T-helper 17 cell (primary cell): Measurements from ENCODE around the gene SOX9. TPM values are rescaled to one million over a fixed set of nuclear protein-coding genes. Genes with fewer than 3 reads are reported as not detected.

Source experiments
- ATAC-seq: fragments of 150-1000 bp; cut with Tn5 transposase; 2 replicates; pipeline ENCODE4 v1.10.0; 2021; ENCODE audit warnings: mild to moderate bottlenecking, moderate library complexity
- DNase-seq, 3 donors: peaks; one replicate each; pipeline versions ENCODE4 v3.0.0 to v3.0.0-alpha.2; 2020 to 2021
- H3K9me3 ChIP-seq: one replicate; pipeline ENCODE4 v1.7.0; 2013; ENCODE audit warnings: low read length, mild to moderate bottlenecking; ENCODE audit not compliant: control insufficient read depth, poor library complexity, severe bottlenecking
- H3K27ac Mint-ChIP-seq: one replicate; pipeline ENCODE4 v1.8.0; 2022; ENCODE audit warnings: mild to moderate bottlenecking, moderate library complexity, mixed read lengths
- H3K27me3 Mint-ChIP-seq: one replicate; pipeline ENCODE4 v1.8.0; 2022; ENCODE audit warnings: mixed read lengths
- H3K36me3 Mint-ChIP-seq: one replicate; pipeline ENCODE4 v1.8.0; 2022; ENCODE audit warnings: low read depth, mixed read lengths
- H3K4me1 Mint-ChIP-seq: one replicate; pipeline ENCODE4 v1.8.0; 2022; ENCODE audit warnings: mild to moderate bottlenecking, mixed read lengths
- H3K4me3 Mint-ChIP-seq: one replicate; pipeline ENCODE4 v1.8.0; 2022; ENCODE audit warnings: mild to moderate bottlenecking, moderate library complexity, mixed read lengths
- total RNA-seq, 4 donors: library from RNA in 2 of 4; stranded (reverse) in 2 of 4; gene quantifications; one replicate each; pipeline ENCODE4 v1.2.3 and lab custom pipeline; 2022 to 2026

Gene SOX9
- total RNA-seq, 2 donors from 2014 or later = not detected

- Mint-ChIP-seq H3K36me3 (no peaks in the 10 kb centered on the region), H3K4me1 (no peaks in the 10 kb centered on the region), H3K27ac (no peak overlapping the region), H3K4me3 (no peak overlapping the region), H3K27me3 (no peaks in the 10 kb centered on the region)
- DNase-seq (no peak), ATAC-seq (no peak)
- no peaks in the 10 kb centered on the region for H3K9me3 ChIP-seq
These were observed 23.3 kb downstream of the SOX9 start for GRCh38 chr17:72144101-72144500.

DNA sequence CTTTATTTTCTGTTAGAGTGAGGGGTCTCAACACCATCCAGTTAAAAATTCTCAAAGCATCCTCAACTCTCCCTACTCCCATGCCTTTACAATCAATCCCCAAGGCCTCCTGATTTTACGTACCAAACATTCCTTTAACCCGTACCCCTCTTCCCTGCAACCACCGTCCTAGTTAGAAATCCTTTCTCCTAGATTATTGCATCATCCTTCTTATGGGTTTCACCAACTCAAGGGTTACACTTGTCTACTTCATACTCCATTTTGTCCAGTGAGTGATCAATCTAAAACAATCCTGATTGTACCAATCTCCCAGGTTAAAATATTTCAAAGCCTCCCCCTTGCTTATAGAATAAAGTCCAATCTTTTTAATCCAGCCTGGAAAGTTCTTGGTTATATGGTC lies 24.7 kb downstream of the SOX9 start:
- no peaks in the 10 kb centered on the region for H3K9me3 ChIP-seq
- Mint-ChIP-seq H3K27ac (no peak overlapping the region), H3K36me3 (no peaks in the 10 kb centered on the region), H3K4me3 (no peak overlapping the region), H3K4me1 (no peaks in the 10 kb centered on the region), H3K27me3 (no peaks in the 10 kb centered on the region)
- ATAC-seq (no peak), DNase-seq (no peak)

GRCh38 chr17:72145962-72146361 lies 25.1 kb downstream of the SOX9 start:
- Mint-ChIP-seq H3K27ac (no peak overlapping the region), H3K4me3 (no peak overlapping the region), H3K27me3 (no peaks in the 10 kb centered on the region), H3K36me3 (no peaks in the 10 kb centered on the region), H3K4me1 (no peaks in the 10 kb centered on the region)
- ATAC-seq (no peak), DNase-seq (no peak)
- no peaks in the 10 kb centered on the region for H3K9me3 ChIP-seq

- no peaks in the 10 kb centered on the region for H3K27me3 Mint-ChIP-seq
- no peak for ATAC-seq
- H3K4me1 Mint-ChIP-seq = no peaks in the 10 kb centered on the region
- H3K9me3 ChIP-seq = no peaks in the 10 kb centered on the region
- no peaks in the 10 kb centered on the region for H3K36me3 Mint-ChIP-seq
- no peak overlapping the region for H3K4me3 Mint-ChIP-seq
- H3K27ac Mint-ChIP-seq = no peak overlapping the region
- DNase-seq = no peak
These were observed 25.6 kb downstream of the SOX9 start for GRCh38 chr17:72146371-72146770.

DNA sequence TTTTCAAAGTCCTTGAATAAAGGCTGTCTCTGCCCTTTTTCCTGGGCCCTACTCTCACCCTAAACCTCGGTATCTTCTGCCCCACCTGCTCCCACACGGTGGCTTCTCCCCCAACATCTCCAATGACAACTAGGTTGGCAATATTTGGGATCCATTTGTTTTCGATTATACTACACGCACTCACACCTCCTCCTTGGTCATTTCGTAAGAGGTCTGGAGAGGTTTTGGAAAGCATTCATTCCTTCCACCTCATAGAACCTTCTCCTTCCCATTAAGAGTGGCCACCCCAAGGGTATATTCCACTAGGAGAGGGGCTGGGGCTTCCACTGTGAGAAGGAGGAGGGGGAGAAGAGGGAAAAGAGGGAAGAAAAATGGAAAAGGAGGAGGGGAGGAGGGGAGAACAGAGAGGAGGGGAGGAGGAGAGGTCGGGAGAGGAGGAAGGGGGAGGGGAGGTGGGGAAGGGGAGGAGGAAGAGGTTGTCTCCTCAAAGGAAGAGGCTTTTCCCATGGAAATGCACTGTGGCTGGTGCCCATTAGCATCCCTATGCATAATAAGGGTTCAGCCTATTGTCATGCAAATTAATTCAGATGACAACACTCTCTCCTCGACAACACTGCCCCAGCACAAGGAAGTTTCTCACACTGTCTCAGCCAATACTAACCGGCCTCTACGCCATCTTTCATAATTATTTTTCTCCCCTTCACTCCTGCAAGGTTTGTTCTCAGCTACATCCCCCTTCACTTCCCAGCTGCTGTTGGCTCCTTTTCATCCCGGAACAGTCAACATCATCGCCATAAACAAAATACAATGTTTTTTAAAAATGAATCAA lies 30.0 kb downstream of the SOX9 start:
- no peaks in the 10 kb centered on the region for H3K9me3 ChIP-seq
- Mint-ChIP-seq H3K4me3 (no peak overlapping the region), H3K4me1 (no peaks in the 10 kb centered on the region), H3K27ac (no peak overlapping the region), H3K27me3 (no peaks in the 10 kb centered on the region), H3K36me3 (no peaks in the 10 kb centered on the region)
- ATAC-seq = no peak
- no peak for DNase-seq

DNA sequence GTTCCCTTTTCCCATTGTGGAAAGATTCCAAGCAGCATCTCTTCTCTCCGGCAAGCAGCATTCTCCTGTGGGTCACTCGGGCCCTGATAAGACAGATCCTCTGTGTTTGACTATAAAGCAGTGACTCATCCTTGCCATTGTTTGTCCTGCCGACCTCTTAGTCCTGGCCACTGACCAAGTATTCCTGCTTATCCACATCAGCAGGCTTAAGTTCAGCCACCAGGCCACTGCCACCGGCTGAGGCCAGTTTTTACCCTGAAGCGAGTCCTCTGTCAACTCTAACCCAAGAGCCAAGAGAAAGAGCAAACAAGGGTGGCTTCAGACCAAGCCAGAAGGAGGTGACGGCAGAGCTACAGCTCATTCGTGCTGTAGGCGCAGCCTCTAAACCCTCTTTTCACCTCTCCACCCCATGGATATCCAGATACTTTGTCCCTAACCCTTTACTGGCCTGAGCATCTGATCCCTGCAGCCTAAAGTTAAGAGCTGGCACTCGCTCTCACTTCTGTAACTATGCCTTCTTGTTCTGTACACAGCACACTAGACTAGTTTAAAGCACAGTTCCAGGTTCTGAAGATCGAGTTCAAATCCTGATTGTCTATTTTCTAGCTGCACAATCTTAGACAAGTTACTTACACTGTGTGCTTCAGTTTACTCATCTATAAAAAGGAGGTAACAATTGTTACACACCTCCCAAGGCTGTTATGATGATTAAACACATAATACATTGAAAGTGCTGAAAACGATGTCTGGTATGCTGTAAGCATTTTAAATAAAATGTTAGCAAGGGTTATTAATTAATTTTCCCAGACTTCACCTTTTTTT lies 31.0 kb downstream of the SOX9 start:
- DNase-seq (no peak), ATAC-seq (no peak)
- Mint-ChIP-seq H3K27me3 (no peaks in the 10 kb centered on the region), H3K4me3 (no peak overlapping the region), H3K36me3 (no peaks in the 10 kb centered on the region), H3K27ac (no peak overlapping the region), H3K4me1 (no peaks in the 10 kb centered on the region)
- H3K9me3 ChIP-seq = no peaks in the 10 kb centered on the region

DNA sequence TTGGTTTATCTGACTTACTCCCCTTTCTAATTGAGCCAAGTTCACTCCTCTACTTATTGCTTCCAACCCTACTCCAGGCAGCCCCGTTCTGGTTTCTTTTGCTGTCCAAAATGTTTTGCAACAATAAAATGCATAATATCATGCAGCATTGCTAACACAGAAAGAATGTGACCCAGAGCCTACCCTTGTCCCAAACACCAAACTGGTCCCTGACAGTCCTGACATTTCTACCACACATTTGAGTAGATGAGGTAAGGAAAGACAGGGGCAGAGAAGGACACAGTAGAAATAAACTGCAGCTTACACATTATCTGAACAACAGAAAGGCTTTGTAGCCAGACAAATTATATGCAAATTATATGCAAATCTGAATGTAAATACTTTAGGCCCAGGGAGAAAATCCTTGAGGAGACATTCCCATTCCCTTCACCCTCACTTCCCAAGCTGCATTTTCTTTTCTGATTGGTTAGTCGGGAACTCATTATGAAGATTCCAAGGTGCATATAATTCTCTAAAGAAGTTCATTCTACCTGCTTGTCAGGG lies 31.6 kb downstream of the SOX9 start:
- Mint-ChIP-seq H3K27ac (no peak overlapping the region), H3K4me1 (no peaks in the 10 kb centered on the region), H3K27me3 (no peaks in the 10 kb centered on the region), H3K4me3 (no peak overlapping the region), H3K36me3 (no peaks in the 10 kb centered on the region)
- no peaks in the 10 kb centered on the region for H3K9me3 ChIP-seq
- ATAC-seq (no peak), DNase-seq (no peak)

- no peaks in the 10 kb centered on the region for H3K36me3 Mint-ChIP-seq
- no peak overlapping the region for H3K27ac Mint-ChIP-seq
- no peak overlapping the region for H3K4me3 Mint-ChIP-seq
- DNase-seq (no peak), ATAC-seq (no peak)
- H3K27me3 Mint-ChIP-seq = no peaks in the 10 kb centered on the region
- no peaks in the 10 kb centered on the region for H3K9me3 ChIP-seq
- no peaks in the 10 kb centered on the region for H3K4me1 Mint-ChIP-seq
These were observed 38.4 kb downstream of the SOX9 start for GRCh38 chr17:72158895-72159885.

GRCh38 chr17:72162569-72162968 lies 41.7 kb downstream of the SOX9 start:
- no peaks in the 10 kb centered on the region for H3K36me3 Mint-ChIP-seq
- no peak overlapping the region for H3K27ac Mint-ChIP-seq
- no peak for ATAC-seq
- H3K9me3 ChIP-seq = no peaks in the 10 kb centered on the region
- H3K27me3 Mint-ChIP-seq = no peaks in the 10 kb centered on the region
- DNase-seq = no peak
- no peaks in the 10 kb centered on the region for H3K4me1 Mint-ChIP-seq
- no peak overlapping the region for H3K4me3 Mint-ChIP-seq

DNA sequence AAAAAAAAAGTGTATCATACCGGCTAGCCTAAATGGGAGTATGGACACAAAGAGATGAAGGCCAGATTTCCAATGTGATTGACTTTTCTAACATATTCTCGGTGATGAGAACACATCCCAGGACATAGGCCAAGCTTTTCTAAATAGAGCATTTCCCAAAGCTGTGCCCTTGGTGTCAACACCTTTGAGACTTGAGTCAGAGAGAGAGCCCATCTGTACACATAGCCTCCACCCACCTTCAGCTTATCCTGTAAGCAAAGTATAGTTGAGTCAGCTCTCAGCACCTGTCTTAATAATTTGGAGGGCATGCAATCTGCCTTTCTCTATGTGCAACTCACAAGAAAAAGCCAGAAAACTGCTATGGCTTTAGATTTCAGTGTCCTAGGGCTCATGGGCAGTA lies 42.7 kb downstream of the SOX9 start:
- ATAC-seq (no peak), DNase-seq (no peak)
- no peaks in the 10 kb centered on the region for H3K4me1 Mint-ChIP-seq
- H3K27me3 Mint-ChIP-seq = no peaks in the 10 kb centered on the region
- H3K9me3 ChIP-seq = no peaks in the 10 kb centered on the region
- H3K36me3 Mint-ChIP-seq = no peaks in the 10 kb centered on the region
- H3K4me3 Mint-ChIP-seq = no peak overlapping the region
- H3K27ac Mint-ChIP-seq = no peak overlapping the region

DNA sequence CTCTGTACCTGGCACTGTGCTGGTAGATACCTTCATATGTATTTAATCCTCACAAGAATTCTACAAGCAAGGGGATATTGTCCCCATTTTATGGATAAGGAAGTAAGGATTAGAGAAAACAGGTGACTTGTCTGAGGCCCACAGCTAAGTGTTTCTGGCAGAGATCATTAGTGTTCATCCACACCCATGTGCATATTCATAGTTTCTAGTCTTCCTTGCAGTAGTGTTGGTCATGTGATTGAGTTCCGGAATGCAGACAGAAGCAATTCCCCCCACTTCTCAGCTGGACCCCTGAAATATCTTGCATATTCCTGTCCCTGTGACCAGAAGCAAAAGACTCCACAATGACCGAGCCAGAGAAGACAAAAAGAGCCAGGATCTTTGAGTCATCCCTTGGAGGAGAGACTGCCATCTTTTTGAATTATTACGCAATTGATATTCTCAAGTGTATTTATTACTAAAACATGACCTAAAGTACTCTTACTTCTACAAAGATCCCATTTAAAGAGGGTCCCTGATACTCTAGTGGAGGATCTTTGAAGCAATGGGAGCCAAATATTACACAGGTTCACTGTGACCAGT lies 43.4 kb downstream of the SOX9 start:
- H3K9me3 ChIP-seq = no peaks in the 10 kb centered on the region
- Mint-ChIP-seq H3K27ac (no peak overlapping the region), H3K36me3 (no peaks in the 10 kb centered on the region), H3K27me3 (no peaks in the 10 kb centered on the region), H3K4me1 (no peaks in the 10 kb centered on the region), H3K4me3 (no peak overlapping the region)
- ATAC-seq (no peak), DNase-seq (no peak)

- no peaks in the 10 kb centered on the region for H3K36me3 Mint-ChIP-seq
- DNase-seq (no peak), ATAC-seq (no peak)
- H3K27me3 Mint-ChIP-seq = no peaks in the 10 kb centered on the region
- H3K9me3 ChIP-seq = no peaks in the 10 kb centered on the region
- no peaks in the 10 kb centered on the region for H3K4me1 Mint-ChIP-seq
- no peak overlapping the region for H3K27ac Mint-ChIP-seq
- no peak overlapping the region for H3K4me3 Mint-ChIP-seq
These were observed 44.5 kb downstream of the SOX9 start for GRCh38 chr17:72165192-72165866.
